ENCODE measurements around the gene ANKMY2.

DNA sequence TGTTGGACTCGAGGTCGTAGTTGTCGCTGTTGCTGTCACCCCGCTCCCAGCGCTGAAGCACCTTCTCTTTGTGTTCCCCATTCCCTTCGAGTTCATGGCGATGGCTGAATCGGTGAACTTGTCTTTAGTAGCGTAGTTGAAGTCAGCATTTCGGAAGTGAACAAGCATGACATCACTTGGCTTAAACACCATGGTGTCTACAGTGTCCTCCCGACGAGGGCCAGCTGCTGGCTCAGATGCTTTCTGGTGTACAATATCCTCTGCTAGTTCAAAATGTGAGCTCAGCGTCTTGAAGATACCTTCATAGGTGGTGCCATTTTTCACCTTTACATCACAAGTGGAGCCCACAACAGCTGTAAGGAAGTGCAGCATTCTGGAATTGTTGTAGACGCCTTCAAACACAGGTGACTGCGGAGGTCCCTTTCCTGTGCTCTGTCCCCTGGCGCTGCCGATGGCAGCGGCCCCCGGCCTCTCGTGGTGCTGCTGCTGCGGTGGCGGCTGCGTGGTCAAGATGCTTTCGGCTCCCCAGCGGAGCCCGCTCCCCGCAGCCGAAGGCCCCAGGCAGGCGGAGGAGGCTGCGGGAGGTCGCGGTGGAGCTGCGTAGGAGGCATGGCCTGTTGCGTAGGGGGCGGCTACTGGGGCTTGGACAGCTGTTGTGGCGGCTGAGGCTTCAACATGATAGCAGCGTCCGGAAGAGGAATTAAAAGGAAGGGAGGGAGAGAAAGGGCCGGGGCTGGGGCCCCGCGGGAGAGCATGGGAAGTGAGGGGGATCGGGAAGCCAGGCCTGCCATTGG lies 59.3 kb downstream of the ANKMY2 start:
- no peak for TF ChIP-seq EZH2 (IDR thresholded peaks at IDR 0.05)
- TF ChIP-seq, protein P1, sequence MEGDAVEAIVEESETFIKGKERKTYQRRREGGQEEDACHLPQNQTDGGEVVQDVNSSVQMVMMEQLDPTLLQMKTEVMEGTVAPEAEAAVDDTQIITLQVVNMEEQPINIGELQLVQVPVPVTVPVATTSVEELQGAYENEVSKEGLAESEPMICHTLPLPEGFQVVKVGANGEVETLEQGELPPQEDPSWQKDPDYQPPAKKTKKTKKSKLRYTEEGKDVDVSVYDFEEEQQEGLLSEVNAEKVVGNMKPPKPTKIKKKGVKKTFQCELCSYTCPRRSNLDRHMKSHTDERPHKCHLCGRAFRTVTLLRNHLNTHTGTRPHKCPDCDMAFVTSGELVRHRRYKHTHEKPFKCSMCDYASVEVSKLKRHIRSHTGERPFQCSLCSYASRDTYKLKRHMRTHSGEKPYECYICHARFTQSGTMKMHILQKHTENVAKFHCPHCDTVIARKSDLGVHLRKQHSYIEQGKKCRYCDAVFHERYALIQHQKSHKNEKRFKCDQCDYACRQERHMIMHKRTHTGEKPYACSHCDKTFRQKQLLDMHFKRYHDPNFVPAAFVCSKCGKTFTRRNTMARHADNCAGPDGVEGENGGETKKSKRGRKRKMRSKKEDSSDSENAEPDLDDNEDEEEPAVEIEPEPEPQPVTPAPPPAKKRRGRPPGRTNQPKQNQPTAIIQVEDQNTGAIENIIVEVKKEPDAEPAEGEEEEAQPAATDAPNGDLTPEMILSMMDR (IDR thresholded peaks at IDR 0.05): no peak
